ENCODE results near the gene GINS3.

GINS3 gene

GRCh38 chr16:58425756-58426494 is 33.7 kb downstream of the GINS3 start:
- Histone ChIP-seq H3K4me1 (ENCODE audit: control insufficient read depth, insufficient read depth, low read length) (no peaks in the 10 kb centered on the region), H3K9me3 (ENCODE audit: control insufficient read depth, insufficient read depth, low read depth, low read length) (no peaks in the 10 kb centered on the region), H3K27ac (ENCODE audit: extremely low read depth, low read depth, low read length) (no peak overlapping the region), H3K4me3 (ENCODE audit: low read depth, low read length) (no peak overlapping the region), H3K36me3 (ENCODE audit: control insufficient read depth in 2 of 2, insufficient read depth in 1 of 2, low read length in 2 of 2) (no peaks in the 10 kb centered on the region)
- POLR2A ChIA-PET = no interaction called here
- TF ChIP-seq ZNF214 (tag by site-specific recombination; IDR thresholded peaks at IDR 0.05; ENCODE audit: borderline replicate concordance) (no peak), ZNF133 (tag by site-specific recombination; IDR thresholded peaks at IDR 0.05) (no peak), EGR2 (tag by site-specific recombination; IDR thresholded peaks at IDR 0.05; ENCODE audit: low read depth) (no peak), ZIC2 (tag by site-specific recombination; IDR thresholded peaks at IDR 0.05) (no peak), ZNF324 (tag by site-specific recombination; IDR thresholded peaks at IDR 0.05) (no peak), ZNF10 (tag by site-specific recombination; IDR thresholded peaks at IDR 0.05) (no peak), IKZF3 (tag by site-specific recombination; IDR thresholded peaks at IDR 0.05) (no peak), ZBTB10 (tag by site-specific recombination; IDR thresholded peaks at IDR 0.05) (no peak), ZNF561 (tag by site-specific recombination; IDR thresholded peaks at IDR 0.05; ENCODE audit: borderline replicate concordance) (no peak), ZNF266 (tag by site-specific recombination; IDR thresholded peaks at IDR 0.05; ENCODE audit: low read depth) (no peak), ZNF704 (tag by site-specific recombination; IDR thresholded peaks at IDR 0.05) (no peak), ZBTB7A (tag by site-specific recombination; IDR thresholded peaks at IDR 0.05; ENCODE audit: low read depth) (no peak), ZNF202 (tag by site-specific recombination; IDR thresholded peaks at IDR 0.05; ENCODE audit: borderline replicate concordance) (no peak), CTCF (tag by site-specific recombination; IDR thresholded peaks at IDR 0.05) (no peak), TRIM28 (IDR thresholded peaks at IDR 0.05; ENCODE audit: borderline replicate concordance, low read length) (no peak), ZNF501 (tag by site-specific recombination; IDR thresholded peaks at IDR 0.05) (no peak), FEZF1 (tag by site-specific recombination; IDR thresholded peaks at IDR 0.05) (no peak)
- CTCF ChIA-PET = interaction anchor here (0.7 to 1.1 kb wide), 3 partner anchors 13 to 63 kb away, joined by 3 read pairs; no protein-coding TSS in a partner anchor

GRCh38 chr16:58426966-58427365 is 34.7 kb downstream of the GINS3 start:
- CTCF ChIA-PET = interaction anchor here (0.6 kb wide), 1 partner anchor 18 kb away, joined by 8 read pairs; no protein-coding TSS in a partner anchor
- POLR2A ChIA-PET = no interaction called here
- Histone ChIP-seq H3K36me3 (ENCODE audit: control insufficient read depth in 2 of 2, insufficient read depth in 1 of 2, low read length in 2 of 2) (no peaks in the 10 kb centered on the region), H3K4me3 (ENCODE audit: low read depth, low read length) (no peak overlapping the region), H3K4me1 (ENCODE audit: control insufficient read depth, insufficient read depth, low read length) (no peaks in the 10 kb centered on the region), H3K27ac (ENCODE audit: extremely low read depth, low read depth, low read length) (no peak overlapping the region), H3K9me3 (ENCODE audit: control insufficient read depth, insufficient read depth, low read depth, low read length) (no peaks in the 10 kb centered on the region)
- TF ChIP-seq ZNF626 (tag by site-specific recombination; IDR thresholded peaks at IDR 0.05) (no peak), BCL11A (tag by site-specific recombination; IDR thresholded peaks at IDR 0.05; ENCODE audit: low read depth) (no peak), PRDM1 (tag by site-specific recombination; IDR thresholded peaks at IDR 0.05) (peak; percentile 71; the same call in 1 of the 2 replicates), ZNF623 (tag by site-specific recombination; IDR thresholded peaks at IDR 0.05) (no peak), ZIC2 (tag by site-specific recombination; IDR thresholded peaks at IDR 0.05) (peak; percentile 39; the same call in 1 of the 2 replicates), ZBTB10 (tag by site-specific recombination; IDR thresholded peaks at IDR 0.05) (no peak), MYNN (tag by site-specific recombination; IDR thresholded peaks at IDR 0.05; ENCODE audit: borderline replicate concordance) (no peak)

Measured in HEK293 (cell line).